Adipocyte (in vitro differentiated cells): ENCODE results near the gene ALG14.
"Not testable (repeated sequence)": the region's sequence is repeated elsewhere in the genome, so short reads cannot be mapped to it uniquely, and the experiment has no call there.

ENCODE experiments used
- DNase-seq: peaks from one replicate; pipeline ENCODE4 v3.0.0-alpha.2; 2015; ENCODE audit warnings: low read depth
- H3K27me3 ChIP-seq: replicated peaks from 2 replicates; pipeline ENCODE4 v1.7.0; 2013; ENCODE audit warnings: mild to moderate bottlenecking, low read length, moderate library complexity; ENCODE audit not compliant: control insufficient read depth, insufficient read depth
- H3K36me3 ChIP-seq: 2 replicates; pipeline ENCODE4 v1.7.0; 2013; ENCODE audit warnings: low read length, mild to moderate bottlenecking, moderate library complexity; ENCODE audit not compliant: control insufficient read depth, insufficient read depth, severe bottlenecking
- H3K4me1 ChIP-seq: 2 replicates; pipeline ENCODE4 v1.7.0; 2013; ENCODE audit warnings: mild to moderate bottlenecking, low read length, moderate library complexity; ENCODE audit not compliant: control insufficient read depth, insufficient read depth
- H3K4me3 ChIP-seq: 2 replicates; pipeline ENCODE4 v1.7.0; 2013; ENCODE audit warnings: mild to moderate bottlenecking, low read length, moderate library complexity
- H3K9ac ChIP-seq: 2 replicates; pipeline ENCODE4 v1.7.0; 2013; ENCODE audit warnings: mild to moderate bottlenecking, low read length, moderate library complexity
- H3K9me3 ChIP-seq: 2 replicates; pipeline ENCODE4 v1.7.0; 2013; ENCODE audit warnings: mild to moderate bottlenecking, low read length, moderate library complexity; ENCODE audit not compliant: control insufficient read depth

Gene ALG14

GRCh38 chr1:95021805-95022643 lies 50.7 kb downstream of the ALG14 start:
- peaks cover 6% of the 10 kb centered on the region for H3K9me3 ChIP-seq
- H3K27me3 ChIP-seq, result no peaks in the 10 kb centered on the region
- peaks cover 9% of the 10 kb centered on the region for H3K36me3 ChIP-seq
- peak overlapping the region; percentile 49 for H3K9ac ChIP-seq
- peak overlapping the region; percentile 42 for H3K4me3 ChIP-seq
- peaks cover 48% of the 10 kb centered on the region for H3K4me1 ChIP-seq
- no peak for DNase-seq

DNA sequence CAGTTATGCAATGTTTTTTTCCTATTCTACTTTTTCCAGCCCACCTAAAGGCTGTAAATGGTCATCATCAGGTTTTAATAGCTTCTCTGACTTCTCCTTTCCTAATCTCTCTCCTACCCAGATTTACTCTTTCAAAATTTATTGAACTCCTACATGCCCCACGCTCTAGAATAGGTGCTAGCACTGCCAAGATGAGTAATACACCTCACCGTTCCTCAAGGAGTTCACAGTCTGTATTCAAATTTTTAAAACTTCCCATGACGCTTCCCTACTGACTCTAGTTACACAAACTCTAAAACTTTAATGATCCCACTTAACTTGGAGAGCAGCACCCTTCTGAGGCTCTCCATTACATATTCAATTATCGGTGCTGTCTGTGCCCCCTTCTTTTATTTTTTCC lies 51.6 kb downstream of the ALG14 start:
- Histone ChIP-seq H3K9me3 (peaks cover 6% of the 10 kb centered on the region), H3K4me1 (peaks cover 48% of the 10 kb centered on the region)
- no peak for DNase-seq

DNA sequence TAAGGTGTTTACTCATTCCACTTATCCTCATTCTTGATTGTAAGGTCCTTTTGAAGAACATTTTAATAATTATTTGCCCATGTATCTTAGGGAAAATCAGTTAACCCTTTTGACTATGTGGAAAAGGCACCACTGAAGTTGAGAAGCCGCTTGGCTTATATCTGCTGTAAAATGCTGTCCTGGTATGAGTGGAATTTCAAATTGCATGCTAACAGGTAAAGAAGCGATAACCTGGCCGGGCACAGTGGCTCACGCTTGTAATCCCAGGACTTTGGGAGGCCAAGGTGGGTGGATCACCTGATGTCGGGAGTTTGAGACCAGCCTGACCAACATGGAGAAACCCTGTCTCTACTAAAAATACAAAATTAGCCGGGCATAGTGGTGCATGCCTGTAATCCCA lies 53.3 kb downstream of the ALG14 start:
- not testable (repeated sequence) for H3K4me3 ChIP-seq, DNase-seq, H3K27me3 ChIP-seq, H3K36me3 ChIP-seq, H3K9me3 ChIP-seq, H3K9ac ChIP-seq
- H3K4me1 ChIP-seq, result peaks cover 54% of the 10 kb centered on the region

More for the DNA sequence above, 51.6 kb downstream of the ALG14 start:
- Histone ChIP-seq H3K27me3 (no peaks in the 10 kb centered on the region), H3K36me3 (peaks cover 9% of the 10 kb centered on the region), H3K4me3 (no peak overlapping the region), H3K9ac (no peak overlapping the region)

- Histone ChIP-seq H3K27me3 (no peaks in the 10 kb centered on the region), H3K9me3 (no peaks in the 10 kb centered on the region), H3K4me3 (no peak overlapping the region), H3K9ac (no peak overlapping the region), H3K36me3 (no peaks in the 10 kb centered on the region), H3K4me1 (peaks cover 53% of the 10 kb centered on the region)
- peak; percentile 47 for DNase-seq
These were observed 54.0 kb downstream of the ALG14 start for GRCh38 chr1:95018602-95019369.

- no peaks in the 10 kb centered on the region for H3K27me3 ChIP-seq
- no peaks in the 10 kb centered on the region for H3K9me3 ChIP-seq
- no peak overlapping the region for H3K4me3 ChIP-seq
- no peaks in the 10 kb centered on the region for H3K36me3 ChIP-seq
- no peak overlapping the region for H3K9ac ChIP-seq
- peaks cover 53% of the 10 kb centered on the region for H3K4me1 ChIP-seq
- no peak for DNase-seq
These were observed 55.0 kb downstream of the ALG14 start for GRCh38 chr1:95017775-95018174.

GRCh38 chr1:95015076-95015475 lies 57.7 kb downstream of the ALG14 start:
- no peak overlapping the region for H3K4me3 ChIP-seq
- H3K9me3 ChIP-seq, result no peaks in the 10 kb centered on the region
- H3K27me3 ChIP-seq, result no peaks in the 10 kb centered on the region
- DNase-seq, result no peak
- H3K9ac ChIP-seq, result peak overlapping the region; percentile 7
- peaks cover 48% of the 10 kb centered on the region for H3K4me1 ChIP-seq
- no peaks in the 10 kb centered on the region for H3K36me3 ChIP-seq

DNA sequence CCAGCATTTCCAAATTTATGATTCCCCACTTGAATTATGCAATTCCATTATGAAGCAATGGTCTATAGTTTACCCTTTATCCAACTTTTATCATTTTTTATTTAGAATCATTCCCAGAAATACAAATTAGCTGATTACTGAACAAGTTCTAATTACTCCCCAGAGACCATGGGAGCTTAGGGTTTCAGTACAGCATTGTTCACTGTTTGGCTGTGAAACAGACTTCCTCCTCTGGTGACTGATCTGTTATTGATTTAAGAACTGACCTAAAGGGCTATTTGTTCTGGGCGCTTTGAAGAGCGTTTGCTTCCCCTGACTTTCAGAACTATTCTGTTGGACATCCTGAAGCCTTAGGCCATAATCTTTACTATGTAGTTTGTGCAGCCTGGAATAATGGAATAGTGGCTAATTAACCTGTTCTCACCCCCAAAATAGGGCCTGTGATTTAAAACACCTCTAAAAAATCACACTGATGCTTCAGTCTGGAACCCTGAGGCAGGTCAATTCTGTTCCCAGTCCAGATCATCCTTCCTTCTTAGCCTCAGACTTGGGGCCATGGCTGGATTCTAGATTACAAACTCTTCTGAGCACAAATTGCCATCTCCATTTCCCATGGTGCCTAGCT lies 58.7 kb downstream of the ALG14 start:
- H3K9ac ChIP-seq, result peak overlapping the region; percentile 74
- H3K36me3 ChIP-seq, result no peaks in the 10 kb centered on the region
- H3K27me3 ChIP-seq, result no peaks in the 10 kb centered on the region
- no peaks in the 10 kb centered on the region for H3K9me3 ChIP-seq
- H3K4me3 ChIP-seq, result peak overlapping the region; percentile 51
- H3K4me1 ChIP-seq, result peaks cover 45% of the 10 kb centered on the region
- DNase-seq, result no peak

DNA sequence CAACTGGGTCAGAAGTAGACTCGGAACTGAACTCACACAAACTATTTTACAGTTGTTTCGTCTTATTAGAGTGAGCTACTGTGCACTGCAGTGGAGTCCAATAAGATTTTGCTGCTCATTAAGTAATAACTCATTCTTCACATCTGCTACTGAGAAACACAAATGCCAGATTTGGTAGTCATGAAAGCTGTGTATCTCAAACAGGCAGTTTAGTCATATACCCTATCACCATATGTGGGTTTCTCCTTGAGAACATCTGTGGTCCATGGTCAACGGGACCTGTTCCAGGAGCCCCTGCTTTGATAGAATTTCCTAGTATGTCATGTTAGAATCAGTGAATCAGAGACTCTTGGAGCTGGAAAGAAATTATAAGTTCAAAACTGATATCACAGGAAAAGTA lies 60.4 kb downstream of the ALG14 start:
- Histone ChIP-seq H3K4me3 (no peak overlapping the region), H3K9ac (no peak overlapping the region), H3K27me3 (no peaks in the 10 kb centered on the region), H3K4me1 (peaks cover 31% of the 10 kb centered on the region), H3K9me3 (no peaks in the 10 kb centered on the region), H3K36me3 (no peaks in the 10 kb centered on the region)
- DNase-seq, result no peak

GRCh38 chr1:95010158-95010557 lies 62.6 kb downstream of the ALG14 start:
- no peak for DNase-seq
- Histone ChIP-seq H3K27me3 (no peaks in the 10 kb centered on the region), H3K4me1 (peaks cover 29% of the 10 kb centered on the region), H3K9ac (no peak overlapping the region), H3K9me3 (no peaks in the 10 kb centered on the region), H3K4me3 (no peak overlapping the region), H3K36me3 (no peaks in the 10 kb centered on the region)

DNA sequence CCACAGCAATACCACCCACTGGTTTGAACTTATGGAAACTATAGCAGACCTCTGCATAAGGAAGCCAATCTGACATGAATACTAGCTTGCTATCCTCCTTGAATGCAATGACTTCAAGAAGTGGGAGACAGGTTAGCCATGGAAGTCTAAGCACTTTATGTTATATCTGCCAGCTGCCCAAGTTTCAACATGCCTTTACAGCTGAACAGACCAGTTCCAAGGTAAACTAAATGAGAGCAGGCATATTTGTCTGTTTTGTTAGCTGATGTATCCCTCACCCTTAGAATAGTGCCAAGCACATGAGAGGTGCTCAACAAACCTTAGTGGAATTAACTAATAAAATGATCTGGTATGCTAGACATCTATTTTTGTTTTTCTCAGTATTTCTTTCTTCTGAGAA lies 65.1 kb downstream of the ALG14 start:
- no peak for DNase-seq
- Histone ChIP-seq H3K9ac (no peak overlapping the region), H3K4me1 (peaks cover 16% of the 10 kb centered on the region), H3K9me3 (no peaks in the 10 kb centered on the region), H3K4me3 (no peak overlapping the region), H3K27me3 (no peaks in the 10 kb centered on the region), H3K36me3 (no peaks in the 10 kb centered on the region)

DNA sequence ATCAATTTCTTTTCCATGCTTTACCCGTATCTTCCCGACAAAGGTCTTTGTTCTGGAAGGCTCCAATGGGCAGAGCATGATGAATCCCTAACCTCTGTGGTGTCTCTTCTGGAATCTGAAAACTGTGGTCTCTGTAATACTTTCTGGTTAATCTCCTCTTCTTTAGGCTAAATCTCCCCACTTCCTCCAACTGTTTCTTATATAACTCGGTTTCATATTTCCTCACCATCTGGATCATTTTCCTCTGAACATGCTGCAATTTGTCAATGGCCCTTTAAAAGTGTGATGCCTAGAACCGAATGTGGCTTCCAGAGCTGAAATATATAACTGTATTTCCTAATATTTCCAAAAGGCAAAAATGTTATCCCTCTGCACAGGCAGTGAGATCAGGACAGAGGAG lies 66.1 kb downstream of the ALG14 start:
- peak; percentile 80 for DNase-seq
- no peak overlapping the region for H3K9ac ChIP-seq

More for the DNA sequence above, 66.1 kb downstream of the ALG14 start:
- H3K4me1 ChIP-seq, result peaks cover 11% of the 10 kb centered on the region
- H3K4me3 ChIP-seq, result no peak overlapping the region
- H3K27me3 ChIP-seq, result no peaks in the 10 kb centered on the region
- no peaks in the 10 kb centered on the region for H3K9me3 ChIP-seq
- no peaks in the 10 kb centered on the region for H3K36me3 ChIP-seq
